CD1c-positive myeloid dendritic cell (primary cell): ENCODE results near the gene CTSW.
"Not testable (repeated sequence)": the region's sequence is repeated elsewhere in the genome, so short reads cannot be mapped to it uniquely, and the experiment has no call there.

Experiments used
- DNase-seq: peaks from one replicate; pipeline ENCODE4 v3.0.0-alpha.2; 2016; ENCODE audit errors: extremely low spot score

Gene CTSW, protein sequence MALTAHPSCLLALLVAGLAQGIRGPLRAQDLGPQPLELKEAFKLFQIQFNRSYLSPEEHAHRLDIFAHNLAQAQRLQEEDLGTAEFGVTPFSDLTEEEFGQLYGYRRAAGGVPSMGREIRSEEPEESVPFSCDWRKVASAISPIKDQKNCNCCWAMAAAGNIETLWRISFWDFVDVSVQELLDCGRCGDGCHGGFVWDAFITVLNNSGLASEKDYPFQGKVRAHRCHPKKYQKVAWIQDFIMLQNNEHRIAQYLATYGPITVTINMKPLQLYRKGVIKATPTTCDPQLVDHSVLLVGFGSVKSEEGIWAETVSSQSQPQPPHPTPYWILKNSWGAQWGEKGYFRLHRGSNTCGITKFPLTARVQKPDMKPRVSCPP

DNA sequence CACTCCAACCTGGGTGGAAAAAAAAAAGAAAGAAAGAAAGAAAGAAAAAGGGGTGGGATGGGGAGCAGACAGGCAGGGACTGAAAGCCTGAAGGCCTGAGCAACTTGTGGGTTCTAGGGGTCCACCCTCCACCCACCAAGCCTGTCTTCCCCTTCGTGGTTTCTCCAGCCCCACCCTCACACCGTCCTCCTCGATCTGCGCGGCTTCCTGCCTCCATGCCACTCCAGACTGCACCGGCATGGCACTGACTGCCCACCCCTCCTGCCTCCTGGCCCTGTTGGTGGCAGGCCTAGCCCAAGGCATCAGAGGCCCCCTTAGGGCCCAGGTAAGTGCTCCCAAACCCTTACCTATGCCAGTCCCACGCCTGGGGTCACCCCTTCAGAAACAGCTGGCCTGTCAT is at the start of gene CTSW:
TSS of gene CTSW (plus strand) at position 221 of the 400 bp plus-strand sequence. CDS start at position 239, 18 bp downstream.
- peak; percentile 41 for DNase-seq

DNA sequence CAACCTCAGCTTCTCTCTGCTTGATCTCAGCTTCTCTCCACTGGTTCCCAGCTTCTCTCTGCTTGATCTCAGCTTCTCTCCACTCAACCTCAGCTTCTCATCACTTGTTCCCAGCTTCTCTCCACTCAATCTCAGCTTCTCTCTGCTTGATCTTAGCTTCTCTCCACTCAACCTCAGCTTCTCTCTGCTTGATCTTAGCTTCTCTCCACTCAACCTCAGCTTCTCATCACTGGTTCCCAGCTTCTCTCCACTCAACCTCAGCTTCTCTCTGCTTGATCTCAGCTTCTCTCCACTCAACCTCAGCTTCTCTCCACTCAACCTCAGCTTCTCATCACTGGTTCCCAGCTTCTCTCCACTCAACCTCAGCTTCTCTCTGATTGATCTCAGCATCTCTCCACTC is 47.4 kb upstream of the CTSW start:
- DNase-seq, result not testable (repeated sequence)

DNA sequence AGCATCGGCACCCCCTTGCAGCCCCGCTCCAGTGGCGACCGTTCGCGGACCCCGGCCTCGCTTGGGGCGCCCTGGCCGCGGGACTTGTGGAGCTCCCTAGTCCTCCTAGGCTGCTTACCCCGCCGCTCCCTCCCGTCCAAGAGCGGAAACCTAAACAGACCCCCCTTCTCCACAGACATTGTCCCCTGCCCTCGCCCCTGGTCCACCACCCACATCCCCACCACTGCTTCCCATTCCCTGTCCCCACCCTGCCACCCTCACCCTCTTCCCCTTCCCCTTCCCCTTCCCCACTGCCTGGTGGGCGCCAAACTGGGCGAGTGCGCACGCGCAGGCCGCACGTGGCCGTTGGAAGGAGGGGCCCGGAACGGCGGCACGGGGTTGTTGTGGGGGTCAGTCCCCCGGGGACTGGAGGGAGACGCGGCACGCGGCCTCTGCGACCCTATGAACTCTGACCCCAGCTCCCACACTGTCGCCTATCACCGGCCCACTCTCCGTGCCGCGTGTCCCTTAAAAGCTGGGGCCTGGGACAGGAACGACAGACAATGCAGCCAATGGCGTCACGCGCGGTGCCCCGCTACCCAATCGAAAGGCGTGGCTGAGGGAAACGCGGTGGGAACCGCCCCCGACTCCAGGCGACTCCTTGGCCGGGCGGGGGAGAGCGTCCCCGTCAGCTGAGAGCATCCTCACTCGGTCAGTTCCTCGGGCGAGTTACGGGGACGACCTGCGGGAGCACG is 46.2 kb upstream of the CTSW start, which contains the start of gene SNX32:
TSS of gene SNX32 (plus strand) at position 667 of the 734 bp plus-strand sequence. CDS start 103 bp downstream, outside the sequence.
- DNase-seq, result peak; percentile 96

DNA sequence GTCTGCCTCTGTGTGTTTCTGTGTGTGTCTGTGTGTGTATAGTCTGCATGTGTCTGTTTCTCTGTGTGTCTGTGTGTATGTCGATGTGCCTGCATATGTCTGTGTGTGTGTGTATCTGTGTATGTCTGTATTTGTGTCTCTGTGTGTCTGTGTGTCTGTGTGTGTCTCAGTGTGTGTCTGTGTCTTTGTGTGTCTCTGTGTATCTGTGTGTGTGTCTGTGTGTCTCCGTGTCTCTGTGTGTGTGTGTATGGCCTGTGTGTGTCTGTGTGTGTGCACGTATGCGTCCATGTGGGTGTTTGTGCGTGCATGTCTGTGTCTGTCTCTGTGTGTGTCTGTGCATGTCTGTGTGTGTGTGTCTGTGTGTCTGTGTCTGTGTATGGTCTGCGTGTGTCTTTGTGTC is 45.4 kb upstream of the CTSW start:
- DNase-seq, result no peak

DNA sequence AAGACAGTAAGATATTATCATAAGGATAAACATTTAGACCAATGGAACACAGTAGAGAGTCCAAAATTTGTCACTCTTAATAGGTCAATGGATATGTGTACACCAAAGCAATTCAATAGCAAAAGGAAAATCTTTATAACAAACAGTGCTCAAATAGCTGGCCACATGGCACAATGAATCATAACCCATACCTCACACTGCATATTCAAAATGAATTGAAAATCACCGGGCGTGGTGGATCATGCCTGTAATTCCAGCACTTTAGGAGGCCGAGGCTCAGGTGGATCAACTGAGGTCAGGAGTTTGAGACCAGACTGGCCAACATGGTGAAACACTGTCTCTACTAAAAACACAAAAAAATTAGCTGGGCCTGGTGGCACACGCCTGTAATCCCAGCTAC is 37.5 kb upstream of the CTSW start:
- DNase-seq, result no peak

DNA sequence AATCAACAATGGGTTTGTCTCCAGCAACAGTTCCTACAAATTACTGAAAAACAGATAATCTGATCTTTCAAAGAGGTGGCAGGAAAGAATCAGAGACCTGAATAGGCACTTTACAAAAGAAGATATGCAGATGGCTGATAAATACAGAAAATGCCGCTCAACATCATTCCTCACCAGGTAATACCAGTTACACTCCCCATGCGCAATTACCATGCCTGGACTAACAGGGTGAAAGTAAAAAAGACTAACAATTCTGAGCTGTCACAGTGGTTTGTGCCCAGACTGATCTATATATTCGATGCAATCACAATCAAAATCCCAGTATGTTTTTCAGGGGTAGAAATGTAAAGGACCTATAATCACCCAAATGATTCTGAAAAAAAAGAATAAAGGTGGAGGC is 35.8 kb upstream of the CTSW start:
- no peak for DNase-seq

DNA sequence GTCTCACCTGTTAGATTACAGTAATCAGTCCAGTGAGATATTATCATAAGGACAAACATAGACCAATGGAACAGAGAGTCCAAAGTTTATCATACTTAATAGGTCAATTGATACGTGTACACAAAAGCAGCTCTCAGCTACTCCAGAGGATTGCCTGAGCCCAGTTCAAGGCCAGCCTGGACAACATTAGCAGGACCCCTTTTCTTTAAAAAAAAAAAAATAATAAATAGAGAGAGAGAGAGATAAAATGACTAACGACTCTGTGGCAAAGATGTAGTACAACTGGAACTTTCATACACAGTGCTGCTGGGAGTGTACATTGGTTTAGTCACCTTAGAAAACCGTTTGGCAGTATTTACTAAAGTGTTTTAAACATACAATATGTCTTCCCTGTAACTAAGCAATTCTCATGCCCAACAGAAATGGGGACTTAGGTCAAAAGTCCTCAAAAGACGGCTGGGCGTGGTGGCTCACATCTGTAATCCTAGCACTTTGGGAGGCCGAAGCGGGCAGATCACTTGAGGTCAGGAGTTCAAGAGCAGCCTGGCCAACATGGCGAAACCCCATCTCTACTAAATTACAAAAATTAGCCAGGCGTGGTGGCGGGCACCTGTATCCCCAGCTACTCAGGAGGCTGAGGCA is 35.3 kb upstream of the CTSW start:
- DNase-seq, result no peak

DNA sequence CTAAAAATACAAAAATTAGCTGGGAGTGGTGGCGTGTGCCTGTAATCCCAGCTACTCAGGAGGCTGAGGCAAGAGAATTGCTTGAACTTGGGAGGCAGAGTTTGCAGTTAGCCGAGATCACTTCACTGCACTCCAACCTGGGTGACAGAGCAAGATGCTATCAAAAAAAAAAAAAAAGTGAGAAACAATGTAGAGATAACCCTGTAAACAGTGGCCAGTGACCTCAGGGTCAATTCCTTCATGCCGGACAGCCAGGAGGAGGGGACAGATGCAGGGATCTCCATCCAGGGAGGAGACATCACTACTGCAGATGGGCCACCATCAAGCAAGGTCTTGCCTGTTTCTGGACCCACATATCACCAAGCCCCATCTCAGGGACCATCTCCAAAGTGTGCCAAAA is 31.9 kb upstream of the CTSW start:
- DNase-seq, result no peak

DNA sequence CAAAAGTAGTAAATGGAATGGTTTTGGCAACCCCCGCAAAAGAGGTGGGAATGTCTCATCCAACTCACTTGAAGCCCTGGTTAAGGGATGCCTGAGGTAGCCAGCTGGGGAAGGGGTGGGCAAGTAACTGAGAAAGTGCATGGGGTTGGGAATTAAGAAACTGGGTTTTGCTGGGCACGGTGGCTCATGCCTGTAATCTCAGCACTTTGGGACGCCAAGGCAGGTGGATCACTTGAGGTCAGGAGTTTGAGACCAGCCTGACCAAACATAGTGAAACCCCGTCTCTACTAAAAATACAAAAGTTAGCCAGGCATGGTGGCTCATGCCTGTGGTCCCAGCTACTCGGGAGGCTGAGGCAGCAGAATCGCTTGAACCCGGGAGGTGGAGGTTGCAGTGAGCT is 30.9 kb upstream of the CTSW start:
- DNase-seq, result not testable (repeated sequence)

DNA sequence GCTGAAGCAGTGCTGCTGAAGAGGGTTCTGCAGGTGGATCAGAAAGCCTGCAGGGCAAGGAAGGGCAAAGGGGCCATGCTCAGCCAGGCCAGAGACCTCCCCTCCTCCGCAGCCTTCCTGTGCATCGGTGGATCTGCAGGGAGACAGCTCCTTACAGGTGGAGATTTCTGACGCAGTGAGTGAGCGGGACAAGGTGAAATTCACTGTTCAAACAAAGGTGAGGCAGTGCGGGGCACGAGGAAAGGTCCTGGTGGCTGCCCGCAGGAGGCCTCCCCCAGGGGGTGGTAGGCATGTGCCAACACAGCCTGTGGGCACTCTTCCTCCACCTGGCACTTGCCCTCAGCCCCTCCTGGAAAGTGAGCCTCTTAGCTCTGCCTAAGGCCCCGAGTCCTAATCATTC is 30.3 kb upstream of the CTSW start:
- no peak for DNase-seq

DNA sequence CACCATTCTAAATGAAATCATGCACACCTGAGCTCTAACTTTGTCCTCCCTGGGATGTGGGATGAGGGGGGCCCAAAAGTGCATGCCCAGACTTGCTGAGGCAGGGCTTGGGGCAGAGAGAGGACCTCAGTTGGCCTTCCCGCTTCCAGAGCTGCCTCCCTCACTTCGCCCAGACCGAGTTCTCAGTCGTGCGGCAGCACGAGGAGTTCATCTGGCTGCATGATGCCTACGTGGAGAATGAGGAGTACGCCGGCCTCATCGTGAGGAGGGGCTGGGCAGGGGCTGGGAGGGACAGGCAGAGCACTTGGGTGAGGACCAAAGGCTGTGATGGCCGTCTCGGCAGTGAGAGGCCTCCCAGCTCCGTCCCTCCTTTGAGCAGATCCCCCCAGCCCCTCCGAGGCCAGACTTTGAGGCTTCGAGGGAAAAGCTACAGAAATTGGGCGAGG is 29.8 kb upstream of the CTSW start:
- DNase-seq, result no peak

DNA sequence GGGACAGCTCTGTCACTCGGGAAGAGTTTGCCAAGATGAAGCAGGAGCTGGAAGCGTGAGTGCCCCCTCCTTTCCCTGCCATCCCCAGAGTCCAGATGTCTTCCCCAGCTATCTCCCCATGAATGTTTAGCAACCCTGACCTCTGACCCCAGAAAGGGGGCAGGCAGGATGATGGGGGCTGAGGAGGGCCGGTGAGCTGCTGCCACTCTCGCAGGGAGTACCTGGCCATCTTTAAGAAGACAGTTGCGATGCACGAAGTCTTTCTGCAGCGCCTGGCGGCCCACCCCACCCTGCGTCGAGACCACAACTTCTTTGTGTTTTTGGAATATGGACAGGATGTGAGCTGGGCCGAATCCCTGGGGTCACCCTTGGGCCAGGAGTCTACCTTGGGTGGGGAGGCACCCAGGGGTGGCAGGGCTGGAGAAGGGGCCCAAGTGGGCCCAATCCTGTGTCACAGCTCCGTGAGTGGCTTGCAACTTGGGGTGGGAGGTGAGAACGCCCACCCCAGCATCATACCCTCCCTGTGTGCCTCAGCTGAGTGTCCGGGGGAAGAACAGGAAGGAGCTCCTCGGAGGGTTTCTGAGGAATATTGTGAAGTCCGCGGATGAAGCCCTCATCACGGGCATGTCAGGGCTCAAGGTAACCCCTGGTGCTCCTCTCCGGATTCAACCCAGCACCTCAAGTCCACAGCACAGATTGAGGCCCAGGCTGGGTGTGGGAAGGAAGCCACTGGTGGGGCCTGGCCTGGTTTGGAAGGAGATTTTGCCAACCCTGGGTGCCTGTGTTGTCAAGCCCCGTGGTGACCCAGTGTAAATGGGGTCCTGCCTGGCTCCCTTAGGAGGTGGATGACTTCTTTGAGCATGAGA is 29.2 kb upstream of the CTSW start:
- DNase-seq, result no peak

DNA sequence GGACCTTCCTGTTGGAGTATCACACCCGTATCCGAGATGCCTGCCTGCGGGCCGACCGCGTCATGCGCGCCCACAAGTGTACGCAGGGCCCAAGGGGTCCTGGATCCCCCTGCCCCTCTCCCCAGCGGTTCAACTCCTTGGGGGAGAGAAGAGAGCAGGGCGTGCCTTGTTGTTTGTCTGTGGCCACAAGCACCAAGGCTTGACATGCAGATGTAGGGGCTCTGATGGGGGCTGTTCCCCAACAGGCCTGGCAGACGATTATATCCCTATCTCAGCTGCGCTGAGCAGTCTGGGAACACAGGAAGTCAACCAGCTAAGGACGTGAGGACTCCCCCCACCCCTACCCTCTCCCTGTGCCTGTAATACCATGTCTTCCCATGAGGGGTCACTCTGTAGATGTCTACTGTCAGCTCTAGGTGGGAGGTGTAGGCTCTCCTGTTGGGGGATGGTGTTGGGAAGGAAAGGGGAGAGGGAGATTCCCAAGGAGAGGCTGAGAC is 28.5 kb upstream of the CTSW start:
- DNase-seq, result peak; percentile 43

DNA sequence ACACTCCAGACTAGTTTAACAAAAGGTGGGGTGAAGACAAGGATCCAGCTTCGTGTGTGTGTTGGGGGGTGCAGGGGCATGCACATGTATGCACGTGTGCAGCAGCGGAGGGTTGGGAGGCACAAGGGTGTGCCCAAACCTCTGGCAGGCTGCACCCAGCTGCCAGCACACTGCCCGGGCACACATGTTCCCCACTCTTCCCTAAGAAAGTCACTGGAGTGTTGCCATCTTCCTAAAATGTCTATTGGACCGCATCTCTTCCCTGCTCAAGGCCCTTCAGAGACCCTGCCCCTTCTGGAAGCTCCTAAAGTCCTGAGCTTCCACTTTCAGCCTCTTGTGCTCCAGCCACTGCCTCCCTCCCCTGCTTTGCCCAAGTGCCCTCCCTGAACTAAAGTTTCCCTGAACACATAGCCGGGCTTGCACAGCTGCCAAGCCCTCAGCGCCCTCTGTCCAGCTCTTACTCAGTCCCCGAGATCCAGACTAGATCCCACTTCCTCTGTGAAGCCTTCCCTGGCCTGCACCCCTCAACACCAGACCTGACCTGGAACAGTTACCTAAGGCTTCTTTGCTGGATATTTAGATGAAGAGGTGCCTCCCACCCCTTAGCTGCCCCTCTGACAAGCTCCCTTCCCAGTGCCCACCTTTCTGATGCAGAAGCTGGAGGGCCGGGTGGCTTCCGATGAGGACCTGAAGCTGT is 27.7 kb upstream of the CTSW start:
- no peak for DNase-seq

DNA sequence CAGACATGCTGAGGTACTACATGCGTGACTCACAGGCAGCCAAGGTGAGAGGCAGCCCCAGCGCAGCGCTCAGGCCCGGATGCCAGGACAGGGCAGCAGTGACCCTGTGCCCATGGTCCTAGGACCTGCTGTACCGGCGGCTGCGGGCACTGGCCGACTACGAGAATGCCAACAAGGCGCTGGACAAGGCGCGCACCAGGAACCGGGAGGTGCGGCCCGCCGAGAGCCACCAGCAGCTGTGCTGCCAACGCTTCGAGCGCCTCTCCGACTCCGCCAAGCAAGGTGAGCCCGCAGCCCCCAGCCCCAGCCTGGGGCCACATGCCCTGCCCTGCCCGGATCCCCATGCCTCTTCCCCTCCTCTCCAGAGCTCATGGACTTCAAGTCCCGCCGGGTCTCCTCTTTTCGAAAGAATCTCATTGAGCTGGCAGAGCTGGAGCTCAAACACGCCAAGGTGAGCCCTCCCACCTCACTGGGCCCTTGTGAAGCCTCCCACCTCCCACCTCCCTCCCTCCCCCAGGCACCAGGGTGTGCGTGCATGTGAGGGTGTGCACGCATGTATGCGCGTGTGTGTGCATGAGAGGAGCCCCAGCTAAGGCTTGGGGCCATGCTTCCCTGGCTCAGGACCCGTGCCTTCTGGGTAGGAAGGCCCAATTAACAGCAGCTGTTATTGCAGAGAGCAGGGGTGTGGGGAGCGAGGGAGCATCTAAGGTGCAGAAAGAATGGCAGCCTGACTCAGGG is 27.0 kb upstream of the CTSW start:
- DNase-seq, result no peak

DNA sequence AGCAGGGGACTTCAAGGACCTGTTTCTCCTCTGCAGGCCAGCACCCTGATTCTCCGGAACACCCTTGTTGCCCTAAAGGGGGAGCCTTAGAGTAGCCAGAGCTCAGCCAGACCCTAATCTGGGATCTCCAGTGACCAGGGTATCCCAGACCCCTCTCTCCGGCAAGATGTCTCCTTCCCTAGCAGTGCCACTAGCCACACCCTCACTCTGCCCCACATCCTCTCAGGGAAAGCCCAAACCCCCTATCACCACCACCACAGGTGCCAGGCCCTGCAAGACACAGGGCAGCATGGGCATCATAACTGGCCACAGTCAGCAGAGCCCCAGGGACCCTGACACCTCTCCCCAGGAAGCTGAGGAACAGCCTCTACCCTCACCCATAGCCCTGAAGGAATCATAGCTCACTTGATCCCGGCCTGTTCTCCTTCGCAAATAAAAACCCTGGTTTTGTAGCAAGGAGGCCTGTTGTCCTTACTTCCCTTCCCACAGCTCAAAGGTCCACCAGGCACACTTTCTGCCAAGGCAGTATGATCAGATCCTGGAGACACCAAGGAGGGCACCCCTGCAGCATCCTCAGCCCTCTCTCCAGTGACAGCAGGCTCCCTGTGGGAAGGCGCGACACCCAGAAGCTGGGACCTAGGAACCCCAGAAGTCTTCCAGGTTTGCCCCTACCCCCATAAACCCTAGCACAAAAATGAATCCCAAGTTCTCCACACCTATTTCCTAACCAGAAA is 26.2 kb upstream of the CTSW start:
- no peak for DNase-seq

DNA sequence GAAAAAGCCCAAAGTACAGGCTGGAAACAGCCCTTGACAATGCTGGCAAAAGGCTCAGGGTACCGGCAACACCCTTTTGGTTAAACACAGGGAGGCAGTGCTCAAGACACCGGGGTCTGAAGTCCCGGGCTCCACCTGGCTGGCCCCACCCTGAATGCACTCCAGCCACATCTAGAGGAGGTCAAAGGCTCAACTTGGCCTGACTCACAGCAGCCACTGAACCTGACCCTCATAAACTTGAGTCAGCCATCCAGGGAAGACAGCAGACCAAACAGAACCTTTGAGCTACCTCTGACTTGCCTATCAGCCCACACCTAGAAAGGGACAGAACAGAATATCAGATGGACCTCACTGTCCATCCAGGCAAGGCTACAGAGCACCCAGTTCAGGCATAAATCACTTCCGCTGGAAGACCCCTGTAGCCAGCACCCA is 25.5 kb upstream of the CTSW start:
- DNase-seq, result no peak

DNA sequence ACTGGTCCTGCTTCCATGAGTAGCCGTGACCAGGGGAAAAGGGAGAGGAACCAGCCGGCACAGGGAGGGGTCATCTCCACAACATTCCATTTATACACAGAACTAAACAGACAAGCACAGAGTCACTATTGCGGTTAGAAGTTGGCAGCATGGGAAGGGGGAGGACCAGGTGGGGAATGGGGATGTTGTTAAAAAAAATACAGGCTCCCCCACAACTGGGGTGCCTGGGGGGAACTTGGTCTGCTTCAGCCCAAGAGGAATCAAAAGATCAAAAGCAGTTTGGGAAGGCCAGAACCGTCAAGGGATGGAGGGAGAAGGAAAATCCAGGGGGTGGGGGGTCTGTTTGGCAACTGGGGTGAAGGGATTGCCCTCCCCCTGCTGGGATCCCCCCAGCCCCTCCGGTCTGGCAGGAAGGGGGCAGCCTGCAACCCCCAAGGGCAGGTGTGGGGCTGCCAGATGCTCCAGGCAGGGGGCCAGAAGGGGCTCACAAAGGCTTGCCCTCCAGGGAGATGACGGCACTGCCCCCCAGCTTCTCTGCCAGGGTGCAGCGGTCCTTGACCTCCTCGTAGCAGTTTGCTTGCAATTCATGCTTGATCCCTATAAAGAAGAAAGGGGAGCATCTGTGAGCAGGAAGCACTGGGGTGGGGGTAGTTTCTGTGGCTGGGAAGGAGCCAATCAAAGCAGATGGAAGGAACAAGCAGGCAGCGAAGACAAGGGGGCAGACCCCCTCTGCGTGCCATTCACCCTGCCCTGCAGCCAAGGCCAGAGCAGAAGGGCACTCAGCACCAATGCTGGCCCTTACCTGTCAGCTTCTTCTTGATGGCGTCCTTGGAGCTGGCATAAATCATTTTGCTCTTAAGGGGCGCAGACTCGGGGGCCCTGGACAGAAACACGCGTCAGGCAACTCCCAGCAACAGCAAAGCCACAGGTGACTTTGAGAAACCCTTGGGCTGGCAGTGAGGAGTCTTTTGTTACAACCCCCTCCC is 24.5 kb upstream of the CTSW start:
- DNase-seq, result no peak
